Umbilical cord (tissue), 2 donors: Measurements from ENCODE around the gene ROBO4. TPM values are rescaled to one million over a fixed set of nuclear protein-coding genes. Genes with fewer than 3 reads are reported as not detected.

Experiments used
- DNase-seq: peaks from one replicate; pipeline ENCODE4 v3.0.0-alpha.2; 2015; ENCODE audit warnings: low spot score
- total RNA-seq: library from RNA; depleted of rRNA; stranded (reverse); fragments of >200 nt; gene quantifications from one replicate; pipeline ENCODE4 v1.2.3, GENCODE V29; 2014; ENCODE audit warnings: low replicate concordance; ENCODE audit not compliant: insufficient read depth

Gene ROBO4
- total RNA-seq, 1 donor from 2014 or later = 13.0 TPM

DNA sequence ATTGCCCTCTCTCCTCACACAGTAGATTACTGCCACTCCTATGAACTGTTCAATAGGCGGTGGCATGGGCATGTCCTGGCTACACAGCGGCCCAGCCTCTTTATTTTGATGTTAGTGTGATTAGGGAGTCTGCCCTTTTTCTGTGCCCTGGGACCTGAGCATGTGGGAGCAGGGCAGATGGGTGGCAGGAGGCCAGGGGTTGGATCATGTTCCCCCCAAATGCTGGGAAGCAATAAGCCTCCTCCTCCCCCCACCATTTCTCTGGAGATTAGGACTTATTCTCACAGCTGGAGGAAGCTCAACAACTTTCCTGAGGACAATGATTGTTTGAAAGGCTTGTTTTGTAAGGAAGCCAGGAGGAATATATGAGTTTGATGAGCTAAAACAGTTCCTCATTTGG lies 22.2 kb upstream of the ROBO4 start:
- no peak for DNase-seq

DNA sequence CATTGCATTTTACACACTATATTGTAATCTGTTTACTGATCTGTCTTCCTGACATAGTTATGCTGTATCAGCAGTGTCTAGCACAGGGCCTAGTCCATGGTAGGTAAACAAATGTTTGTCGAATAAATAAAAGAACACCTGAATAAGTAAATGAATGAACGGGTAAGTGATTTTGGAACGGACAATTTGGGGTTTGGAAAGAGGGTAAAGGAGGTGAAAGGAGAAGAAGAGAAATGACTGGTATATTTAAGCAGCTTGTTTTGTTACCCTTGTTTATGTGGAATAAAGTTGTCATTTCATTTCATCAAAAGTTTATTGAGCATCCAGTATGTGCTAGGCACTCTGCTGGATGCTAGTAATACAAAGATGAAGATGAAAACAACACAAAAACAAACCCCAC lies 21.3 kb upstream of the ROBO4 start, which contains the start of gene HEPN1:
HEPN1 (plus strand) TSS at position 301 of the 400 bp plus-strand sequence.
- no peak for DNase-seq

- DNase-seq = no peak
Measured at GRCh38 chr11:124917115-124917637, 19.5 kb upstream of the ROBO4 start.

DNA sequence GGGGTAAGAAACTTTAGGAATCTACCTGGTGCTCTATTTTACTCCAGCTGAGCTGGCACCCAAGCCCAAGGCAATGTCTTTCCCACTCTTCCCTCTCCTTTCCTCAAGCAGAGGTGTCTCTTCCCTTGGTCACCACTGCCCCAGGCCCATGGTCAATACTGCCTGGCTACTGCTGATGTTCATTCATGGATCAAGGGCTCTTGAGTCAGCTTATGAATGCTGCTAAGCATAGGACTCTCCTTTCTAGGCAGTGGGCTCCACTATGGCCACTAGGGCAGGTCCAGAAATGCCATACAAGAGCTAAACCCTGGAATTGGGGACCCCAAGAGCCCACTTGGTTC lies 18.7 kb upstream of the ROBO4 start:
- DNase-seq = no peak

DNA sequence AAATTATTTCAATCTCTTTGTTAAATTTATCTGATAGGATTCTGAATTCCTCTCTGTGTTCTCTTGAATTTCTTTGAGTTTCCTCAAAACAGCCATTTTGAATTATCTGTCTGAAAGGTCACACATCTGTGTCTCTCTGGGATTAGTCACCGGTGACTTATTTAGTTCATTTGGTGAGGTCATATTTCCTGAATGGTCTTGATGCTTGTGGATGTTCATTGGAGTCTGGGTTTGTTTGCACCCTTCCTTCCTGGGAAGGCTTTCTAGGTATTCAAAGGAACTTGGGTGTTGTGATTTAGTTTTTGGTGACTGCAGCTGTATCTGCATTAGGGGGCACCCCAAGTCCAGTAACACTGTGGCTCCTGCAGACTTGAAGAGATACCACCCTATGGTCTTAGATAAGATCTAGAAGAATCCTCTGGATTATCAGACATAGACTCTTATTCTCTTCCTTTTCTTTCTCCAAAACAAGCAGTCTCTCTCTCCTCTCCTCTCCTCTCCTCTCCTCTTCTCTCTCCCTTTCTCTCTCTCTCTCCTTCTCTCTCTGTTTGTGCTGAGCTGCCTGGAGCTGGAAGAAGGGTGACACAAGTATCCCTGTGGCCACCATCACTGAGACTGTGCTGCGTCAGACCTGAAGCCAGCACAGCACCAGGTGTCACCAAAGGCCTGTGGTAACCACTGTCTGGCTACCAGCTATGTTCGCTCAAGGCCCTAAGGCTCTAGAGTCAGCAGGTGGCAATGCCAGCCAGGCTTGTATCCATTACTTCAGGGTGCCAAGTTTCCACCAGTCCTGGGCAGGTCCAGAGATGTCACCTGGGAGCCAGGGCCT lies 18.1 kb upstream of the ROBO4 start:
- no peak for DNase-seq

DNA sequence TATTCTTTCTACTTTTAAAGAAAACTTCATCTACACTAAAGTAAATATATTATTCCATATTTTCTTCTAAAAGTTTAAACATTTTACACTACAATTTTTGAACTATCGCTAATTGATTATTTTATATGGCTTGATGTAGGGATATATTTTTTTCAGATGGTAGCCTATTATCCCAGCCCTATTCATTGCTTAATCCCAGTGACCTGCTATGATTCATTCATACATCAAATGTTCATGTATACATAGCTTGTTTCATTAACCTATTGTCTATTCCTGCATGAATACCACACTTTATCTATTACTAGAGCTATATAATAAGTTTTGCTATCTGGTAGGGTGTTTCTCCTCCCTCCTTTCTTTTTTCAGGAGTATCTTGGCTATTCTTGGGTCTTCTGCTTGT lies 5.0 kb upstream of the ROBO4 start:
- DNase-seq = no peak

- peak; percentile 42 for DNase-seq
Measured at GRCh38 chr11:124900464-124900863, 2.8 kb upstream of the ROBO4 start.

GRCh38 chr11:124899383-124900145 lies 1.9 kb upstream of the ROBO4 start:
- no peak for DNase-seq

DNA sequence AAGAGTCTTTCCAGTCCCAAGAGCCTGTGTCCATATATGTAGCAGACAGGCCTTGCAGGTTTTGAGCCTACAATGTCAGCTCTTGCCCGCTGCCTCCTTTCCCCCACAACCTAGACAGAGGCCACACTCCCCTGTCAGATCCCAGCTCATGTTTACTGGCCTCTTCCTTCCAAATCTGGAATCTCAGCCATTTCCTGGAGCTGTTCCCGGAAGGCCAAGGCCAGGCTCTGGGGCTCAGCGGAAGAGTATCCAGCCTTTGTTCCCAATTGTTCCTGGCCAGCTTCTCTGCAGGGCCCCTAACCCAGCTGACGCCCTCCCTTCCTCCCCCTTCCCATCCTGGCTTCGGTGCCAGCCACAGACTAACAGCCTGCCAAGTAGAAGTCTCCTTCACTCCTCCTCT lies 1.0 kb upstream of the ROBO4 start:
- peak; percentile 67 for DNase-seq

GRCh38 chr11:124898263-124898680 lies 607 bp upstream of the ROBO4 start:
- DNase-seq = no peak

- DNase-seq = no peak
Measured at GRCh38 chr11:124896821-124897391, 759 bp downstream of the ROBO4 start.

DNA sequence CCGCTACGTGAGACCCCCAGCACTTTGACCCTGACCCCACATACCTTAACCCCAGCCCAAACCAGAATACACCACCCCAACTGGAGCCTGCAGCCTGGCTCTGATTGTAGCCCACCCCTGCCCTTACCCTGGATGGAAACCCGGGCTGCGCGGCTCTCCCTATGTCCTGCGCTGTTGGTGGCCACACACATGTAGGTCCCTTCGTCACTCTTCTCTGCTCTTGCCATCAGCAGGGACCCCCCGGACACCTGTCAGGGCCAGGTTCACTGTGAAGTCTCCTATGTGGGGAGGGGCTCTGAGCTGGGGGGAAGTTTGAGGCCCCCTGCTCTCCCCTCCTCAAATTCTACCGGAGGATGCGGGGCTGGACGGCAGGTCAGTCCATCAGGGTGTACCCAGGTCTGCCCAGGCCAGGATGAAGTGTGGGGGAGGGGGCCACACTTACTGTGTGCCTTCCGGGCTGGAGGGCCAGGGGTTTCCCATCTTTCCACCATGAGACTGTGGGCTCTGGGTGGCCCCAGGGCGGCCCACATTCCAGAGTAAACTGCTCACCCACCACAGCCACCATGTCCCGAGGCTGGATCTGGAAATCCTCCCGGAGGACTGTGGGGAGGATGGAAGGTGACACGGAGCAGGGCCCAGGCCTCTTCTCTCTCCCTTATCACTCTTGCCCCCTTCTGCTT lies 1.5 kb downstream of the ROBO4 start:
- DNase-seq = no peak

DNA sequence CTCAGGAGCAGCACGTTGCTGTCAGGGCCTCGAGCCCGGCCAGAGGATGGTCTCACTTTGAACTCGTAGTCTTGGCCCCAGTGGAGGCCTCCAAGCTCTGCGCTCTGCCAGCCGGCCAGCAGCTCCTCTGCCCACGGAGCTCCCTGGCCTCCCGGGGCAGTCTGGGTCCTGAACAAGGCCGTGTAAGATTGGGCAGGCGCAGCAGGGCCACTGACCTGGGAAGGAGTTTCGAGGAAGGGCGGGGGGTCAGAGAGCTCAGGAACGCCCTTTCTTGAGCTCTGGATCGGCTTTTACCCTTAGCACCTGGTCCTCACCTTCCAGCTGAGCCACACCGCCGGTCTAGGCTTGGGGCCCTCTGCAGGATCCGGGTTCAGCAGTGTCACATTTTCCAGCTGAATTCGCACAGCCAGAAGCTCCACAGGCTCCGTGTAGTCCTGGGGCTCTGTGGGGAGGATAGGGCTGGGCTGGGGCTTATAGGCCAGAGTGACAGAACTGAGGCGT lies 2.1 kb downstream of the ROBO4 start:
- no peak for DNase-seq

GRCh38 chr11:124894606-124895430 lies 2.8 kb downstream of the ROBO4 start:
- DNase-seq = no peak

DNA sequence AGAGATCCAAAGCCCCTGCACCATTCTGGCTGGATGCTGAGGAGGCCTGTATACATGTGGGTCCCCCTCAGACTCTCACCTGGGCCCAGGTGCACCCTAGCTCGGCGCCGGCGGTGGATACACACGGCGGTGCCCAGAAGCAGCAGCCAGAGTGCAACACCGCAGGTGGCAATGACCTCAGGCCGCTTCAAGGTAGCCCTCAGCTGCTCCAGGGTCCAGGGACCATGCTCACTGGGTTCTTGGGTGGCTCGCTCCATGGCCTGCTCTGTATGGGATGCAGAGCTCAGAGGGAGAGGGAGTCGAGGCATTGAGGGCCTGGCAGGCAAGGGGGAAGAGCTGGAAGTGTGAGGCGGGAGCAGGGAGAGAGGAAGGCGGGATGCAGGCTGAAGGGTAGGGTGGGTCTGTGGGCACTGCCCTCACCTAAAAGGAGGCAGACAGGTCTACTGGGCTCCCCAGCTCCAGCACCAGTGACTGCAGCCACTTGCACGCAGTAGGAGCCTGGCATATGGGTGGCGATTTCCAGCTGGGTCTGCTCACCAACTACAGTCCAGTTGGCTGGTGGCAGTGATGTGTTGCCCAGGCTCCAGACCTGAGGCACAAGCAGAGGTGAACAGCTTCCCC lies 3.8 kb downstream of the ROBO4 start:
- DNase-seq = no peak

GRCh38 chr11:124892750-124893454 lies 4.8 kb downstream of the ROBO4 start:
- DNase-seq = no peak

- no peak for DNase-seq
Measured at GRCh38 chr11:124892146-124892545, 5.5 kb downstream of the ROBO4 start.

- no peak for DNase-seq
Measured at GRCh38 chr11:124891373-124891861, 6.2 kb downstream of the ROBO4 start.

DNA sequence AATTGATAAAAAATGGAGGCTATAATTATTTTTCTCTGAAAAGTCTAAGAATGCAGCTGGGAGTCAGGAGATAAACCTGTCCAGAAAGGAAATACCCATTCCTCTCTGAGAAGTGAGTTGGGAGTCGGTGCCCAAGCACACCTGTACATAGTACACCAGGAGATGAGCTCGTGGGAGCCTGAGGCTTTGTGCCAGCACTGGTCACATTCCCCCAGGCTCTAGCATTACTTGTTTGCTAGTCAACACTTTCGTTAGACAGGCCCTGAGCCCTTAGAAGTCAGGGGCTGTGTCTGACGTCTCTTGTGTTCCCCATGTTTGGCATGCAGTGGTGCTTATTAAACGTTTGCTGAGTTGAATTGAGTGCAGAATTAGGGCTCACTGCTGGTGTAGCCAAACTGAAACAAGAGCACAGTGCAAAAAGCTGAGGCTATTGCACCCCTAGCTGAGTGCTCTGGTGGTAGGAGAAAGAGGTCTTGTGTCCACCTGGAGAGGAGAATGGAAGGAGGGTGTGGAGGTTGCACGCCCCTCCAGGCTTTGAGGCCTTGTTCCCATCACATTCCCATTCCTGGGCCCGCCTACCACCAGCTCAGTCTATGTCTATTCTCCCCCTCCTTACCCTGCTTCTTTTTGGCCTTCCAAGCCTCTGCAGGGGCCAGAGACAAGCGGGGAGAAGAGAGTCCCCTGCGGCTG lies 6.8 kb downstream of the ROBO4 start:
- DNase-seq = no peak
